ENCODE results near the gene ZC3H7B. TPM values are rescaled to one million over a fixed set of nuclear protein-coding genes. Genes with fewer than 3 reads are reported as not detected.

Gene ZC3H7B
- polyA plus RNA-seq, 3 donors = 0.31 to 15.7 (median 0.49) TPM

GRCh38 chr22:41369424-41369745 lies 68.1 kb downstream of the ZC3H7B start:
- no peak overlapping the region for H3K27ac ChIP-seq (ENCODE audit: low read depth in 1 of 2, low read length in 2 of 2)
- H3K27me3 ChIP-seq (ENCODE audit: control insufficient read depth in 2 of 2, insufficient read depth in 2 of 2, low read length in 2 of 2) = no peaks in the 10 kb centered on the region
- no peak overlapping the region for H3K4me3 ChIP-seq (replicated peaks in 1 of 3; ENCODE audit: low read depth in 2 of 3, low read length in 3 of 3)
- H3K4me3 Mint-ChIP-seq = no peak overlapping the region
- H4K20me1 ChIP-seq (ENCODE audit: insufficient read depth, low read length) = no peaks in the 10 kb centered on the region
- no peak overlapping the region for H2AFZ ChIP-seq (ENCODE audit: insufficient read depth, low read depth, low read length, poor library complexity, severe bottlenecking)
- H3K36me3 Mint-ChIP-seq = no peaks in the 10 kb centered on the region
- H3K9me3 ChIP-seq (replicated peaks in 1 of 2; ENCODE audit: control insufficient read depth in 1 of 2, insufficient read depth in 1 of 2, low read length in 2 of 2) = no peaks in the 10 kb centered on the region
- WGBS (ENCODE audit: insufficient coverage) = no CpG with 5 or more reads among the region's 3 CpGs
- no peaks in the 10 kb centered on the region for H3K36me3 ChIP-seq (replicated peaks in 1 of 2; ENCODE audit: control insufficient read depth in 1 of 2, insufficient read depth in 2 of 2, low read length in 2 of 2)
- H3K9ac ChIP-seq (ENCODE audit: insufficient read depth, low read length, poor library complexity, severe bottlenecking) = no peak overlapping the region
- H3K27me3 Mint-ChIP-seq (ENCODE audit: low read depth in 3 of 3) = peaks cover 0 to 6% (median 5%) of the 10 kb centered on the region in 3 donors
- intact Hi-C loops (cut with micrococcal nuclease) = no loop called here
- H3K4me2 ChIP-seq (replicated peaks; ENCODE audit: extremely low read depth, low read length, poor library complexity, severe bottlenecking) = no peak overlapping the region
- H3K4me1 Mint-ChIP-seq = peaks cover 15% of the 10 kb centered on the region
- no peak overlapping the region for H3K27ac Mint-ChIP-seq
- H3K4me1 ChIP-seq (ENCODE audit: control insufficient read depth in 1 of 2, insufficient read depth in 2 of 2, low read length in 2 of 2) = peaks cover 11 to 13% of the 10 kb centered on the region in 2 donors
- no peak for TF ChIP-seq CTCF (IDR thresholded peaks at IDR 0.05)
- no peaks in the 10 kb centered on the region for H3K79me2 ChIP-seq (ENCODE audit: insufficient read depth, low read length)
- DNase-seq = no peak
- H3K9me3 Mint-ChIP-seq = peaks cover 0 to 2% (median 0%) of the 10 kb centered on the region in 7 donors

- no peak for TF ChIP-seq CTCF (IDR thresholded peaks at IDR 0.05)
- H3K27ac ChIP-seq (ENCODE audit: low read depth in 1 of 2, low read length in 2 of 2) = no peak overlapping the region
- H4K20me1 ChIP-seq (ENCODE audit: insufficient read depth, low read length) = no peaks in the 10 kb centered on the region
- Mint-ChIP-seq H3K4me3 (no peak overlapping the region), H3K27ac (no peak overlapping the region), H3K4me1 (peaks cover 15% of the 10 kb centered on the region), H3K36me3 (no peaks in the 10 kb centered on the region), H3K9me3 (peaks cover 0 to 2% (median 0%) of the 10 kb centered on the region in 7 donors), H3K27me3 (ENCODE audit: low read depth in 3 of 3) (peaks cover 0 to 6% (median 5%) of the 10 kb centered on the region in 3 donors)
- H3K27me3 ChIP-seq (ENCODE audit: control insufficient read depth in 2 of 2, insufficient read depth in 2 of 2, low read length in 2 of 2) = no peaks in the 10 kb centered on the region
- intact Hi-C loops (cut with micrococcal nuclease) = no loop called here
- peaks cover 11 to 13% of the 10 kb centered on the region in 2 donors for H3K4me1 ChIP-seq (ENCODE audit: control insufficient read depth in 1 of 2, insufficient read depth in 2 of 2, low read length in 2 of 2)
- H3K79me2 ChIP-seq (ENCODE audit: insufficient read depth, low read length) = no peaks in the 10 kb centered on the region
- no peaks in the 10 kb centered on the region for H3K36me3 ChIP-seq (replicated peaks in 1 of 2; ENCODE audit: control insufficient read depth in 1 of 2, insufficient read depth in 2 of 2, low read length in 2 of 2)
- H3K4me3 ChIP-seq (replicated peaks in 1 of 3; ENCODE audit: low read depth in 2 of 3, low read length in 3 of 3) = no peak overlapping the region
- H2AFZ ChIP-seq (ENCODE audit: insufficient read depth, low read depth, low read length, poor library complexity, severe bottlenecking) = no peak overlapping the region
- H3K9me3 ChIP-seq (replicated peaks in 1 of 2; ENCODE audit: control insufficient read depth in 1 of 2, insufficient read depth in 1 of 2, low read length in 2 of 2) = no peaks in the 10 kb centered on the region
- H3K9ac ChIP-seq (ENCODE audit: insufficient read depth, low read length, poor library complexity, severe bottlenecking) = no peak overlapping the region
- 90% methylated on average over 2 of the region's 9 CpGs for WGBS (ENCODE audit: insufficient coverage)
- no peak for DNase-seq
- no peak overlapping the region for H3K4me2 ChIP-seq (replicated peaks; ENCODE audit: extremely low read depth, low read length, poor library complexity, severe bottlenecking)
Observed at GRCh38 chr22:41369837-41370236, 68.5 kb downstream of the ZC3H7B start.

Measured in CD14-positive monocyte (primary cell).